Natural killer cell (primary cell): ENCODE data around the gene LILRB2. TPM values are rescaled to one million over a fixed set of nuclear protein-coding genes. Genes with fewer than 3 reads are reported as not detected.
"Not testable (repeated sequence)": the region's sequence is repeated elsewhere in the genome, so short reads cannot be mapped to it uniquely, and the experiment has no call there.

Source experiments
- ATAC-seq, 3 donors: fragments of 150-1000 bp in 2 of 3; fragments of 200-7000 bp in 1 of 3; cut with Tn5 transposase; 1 replicate in 1 of 3; 2 replicates in 2 of 3; pipeline ENCODE4 v1.10.0; 2021; ENCODE audit warnings: mild to moderate bottlenecking in 2 of 3, moderate library complexity in 2 of 3
- DNase-seq, 2 donors: peaks; one replicate each; pipeline versions ENCODE4 v3.0.0 to v3.0.0-alpha.2; 2013 to 2021; ENCODE audit warnings: mixed read lengths in 1 of 2
- H3K27ac ChIP-seq: one replicate; pipeline ENCODE4 v1.5.1; 2013; ENCODE audit warnings: mild to moderate bottlenecking, low read length
- H3K27me3 ChIP-seq: one replicate; pipeline ENCODE4 v1.6.1; 2013; ENCODE audit warnings: low read length; ENCODE audit not compliant: control insufficient read depth, insufficient read depth
- H3K36me3 ChIP-seq: one replicate; pipeline ENCODE4 v1.6.1; 2013; ENCODE audit warnings: low read length; ENCODE audit not compliant: control insufficient read depth, insufficient read depth
- H3K4me1 ChIP-seq: one replicate; pipeline ENCODE4 v1.6.1; 2013; ENCODE audit warnings: low read length; ENCODE audit not compliant: control insufficient read depth, insufficient read depth
- H3K4me3 ChIP-seq: one replicate; pipeline ENCODE4 v1.5.1; 2013; ENCODE audit warnings: low read length
- H3K9me3 ChIP-seq: one replicate; pipeline ENCODE4 v1.6.1; 2013; ENCODE audit warnings: low read length; ENCODE audit not compliant: control insufficient read depth, insufficient read depth
- H3K27ac Mint-ChIP-seq, 2 donors: one replicate each; pipeline ENCODE4 v1.8.0; 2022; ENCODE audit warnings: mild to moderate bottlenecking in 2 of 2, mixed read lengths in 2 of 2, moderate library complexity in 1 of 2
- H3K27me3 Mint-ChIP-seq, 2 donors: one replicate each; pipeline ENCODE4 v1.8.0; 2022; ENCODE audit warnings: low read depth in 2 of 2, mixed read lengths in 2 of 2
- H3K36me3 Mint-ChIP-seq: one replicate; pipeline ENCODE4 v1.8.0; 2022; ENCODE audit warnings: mixed read lengths
- H3K4me1 Mint-ChIP-seq, 2 donors: one replicate each; pipeline ENCODE4 v1.8.0; 2022; ENCODE audit warnings: mixed read lengths in 2 of 2
- H3K4me3 Mint-ChIP-seq: one replicate; pipeline ENCODE4 v1.8.0; 2022; ENCODE audit warnings: mild to moderate bottlenecking, moderate library complexity, mixed read lengths
- H3K9me3 Mint-ChIP-seq, 2 donors: one replicate each; pipeline ENCODE4 v1.8.0; 2022; ENCODE audit warnings: mixed read lengths in 2 of 2
- WGBS: methylation state at CpG from one replicate; pipeline ENCODE4 v1.1.7; 2013; ENCODE audit warnings: missing lambda C conversion rate; ENCODE audit not compliant: insufficient coverage; 5-methylcytosine and 5-hydroxymethylcytosine counted together
- intact Hi-C: fragments of 100-400 bp; cut with micrococcal nuclease; formaldehyde crosslinking; loops from one replicate; pipeline ENCODE4 v1.14.2; 2022
- total RNA-seq, 4 donors: library from RNA; stranded (reverse); fragments of 120-200 nt in 1 of 4; gene quantifications; one replicate each; pipeline versions ENCODE4 v1.2.3 to v1.2.4, GENCODE V29; 2013 to 2022
- TF ChIP-seq, protein P1 (sequence below): fragments of 200-600 bp; IDR thresholded peaks from one replicate; pipeline ENCODE4 v1.8.0; 2022; ENCODE audit warnings: antibody characterized with exemption

The LILRB2 gene
- total RNA-seq, 3 donors from 2014 or later (not counting 1 experiment from before 2014, with no cell fraction given), result 4.6 to 41.4 (median 23.7) TPM

DNA sequence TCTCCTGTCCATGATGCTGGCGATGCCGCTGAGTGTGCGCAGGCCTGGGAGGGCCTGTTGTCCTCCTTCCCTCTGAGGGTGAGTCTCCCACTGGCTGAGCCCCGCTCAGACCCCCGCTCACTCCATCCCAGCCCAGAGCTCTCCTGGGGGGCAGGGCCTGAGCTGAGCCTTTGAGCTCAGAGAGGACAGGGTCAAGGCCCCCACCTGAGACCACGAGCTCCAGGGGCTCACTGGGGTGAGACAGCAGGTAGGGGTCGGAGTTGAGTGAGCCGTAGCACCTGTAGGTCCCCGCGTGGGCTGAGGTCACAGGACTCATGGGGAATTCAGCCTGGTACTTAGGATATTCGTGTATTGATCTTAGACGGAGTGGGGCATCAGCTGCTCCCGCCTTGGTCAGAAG is 2.9 kb downstream of the LILRB2 start:
- DNase-seq, H3K27ac Mint-ChIP-seq, H3K4me3 Mint-ChIP-seq, H3K4me3 ChIP-seq, ATAC-seq, intact Hi-C loops, H3K36me3 Mint-ChIP-seq, H3K9me3 Mint-ChIP-seq, H3K27me3 ChIP-seq, H3K9me3 ChIP-seq, H3K27ac ChIP-seq, H3K36me3 ChIP-seq: not testable (repeated sequence)
- H3K27me3 Mint-ChIP-seq, result peaks cover 7 to 22% of the 10 kb centered on the region in 2 donors
- peaks cover 23% of the 10 kb centered on the region for H3K4me1 ChIP-seq
- WGBS, result 89% methylated on average over 13 of the region's 13 CpGs
- peaks cover 0 to 12% of the 10 kb centered on the region in 2 donors for H3K4me1 Mint-ChIP-seq

DNA sequence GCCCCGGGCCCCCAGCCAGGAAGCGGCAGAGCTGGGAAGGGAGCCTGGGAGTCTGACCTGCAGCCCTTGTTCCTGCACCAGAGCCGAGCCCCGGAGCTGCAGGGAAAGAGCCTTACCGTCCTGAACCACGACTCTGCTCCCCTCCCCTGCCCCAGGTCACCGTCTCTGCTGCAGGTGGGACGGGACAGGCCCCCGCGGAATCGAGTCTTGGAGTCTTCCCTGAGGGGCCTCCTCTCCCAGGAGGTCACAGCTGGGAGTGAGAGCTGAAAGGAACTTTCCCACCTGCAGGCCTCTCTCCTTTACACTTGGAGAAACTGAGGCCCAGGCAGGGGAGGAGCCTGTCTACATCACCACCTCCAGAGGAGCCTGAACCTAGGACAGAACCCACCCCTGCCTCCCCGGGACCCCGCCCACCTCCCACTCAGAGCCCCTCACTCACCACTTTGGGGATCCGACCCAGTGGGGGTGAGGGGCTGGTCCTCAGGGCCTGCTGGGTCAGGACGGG is 3.7 kb downstream of the LILRB2 start:
- H3K9me3 ChIP-seq, H3K4me3 Mint-ChIP-seq, H3K9me3 Mint-ChIP-seq, H3K36me3 Mint-ChIP-seq, DNase-seq, ATAC-seq, H3K36me3 ChIP-seq, H3K27ac Mint-ChIP-seq, H3K27me3 ChIP-seq, H3K4me1 Mint-ChIP-seq, intact Hi-C loops, H3K4me3 ChIP-seq, H3K27ac ChIP-seq: not testable (repeated sequence)
- WGBS, result 92% methylated on average over 11 of the region's 15 CpGs
- H3K4me1 ChIP-seq, result peaks cover 14% of the 10 kb centered on the region
- peaks cover 11 to 21% of the 10 kb centered on the region in 2 donors for H3K27me3 Mint-ChIP-seq

DNA sequence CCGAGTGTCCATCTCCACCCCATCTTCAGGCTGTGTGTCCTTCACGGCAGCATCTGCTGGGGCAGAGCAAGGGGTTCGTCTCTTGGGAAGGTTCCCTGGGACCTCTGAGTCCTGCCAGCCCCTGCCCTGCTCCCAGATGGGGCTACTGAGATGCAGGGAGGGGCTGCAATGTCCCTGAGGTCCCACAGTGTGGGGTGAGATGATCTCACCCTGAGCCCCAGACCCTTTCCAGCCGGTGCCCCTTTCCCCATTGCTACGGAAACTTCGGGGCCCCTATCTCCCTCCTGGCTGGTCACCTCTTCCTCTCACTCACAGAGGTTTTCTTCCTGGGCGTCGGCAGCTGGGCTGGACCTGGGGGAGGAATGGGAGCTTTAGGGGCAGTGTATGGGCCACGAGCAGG is 5.0 kb downstream of the LILRB2 start:
- no peaks in the 10 kb centered on the region for H3K27me3 ChIP-seq
- TF ChIP-seq, protein P1, sequence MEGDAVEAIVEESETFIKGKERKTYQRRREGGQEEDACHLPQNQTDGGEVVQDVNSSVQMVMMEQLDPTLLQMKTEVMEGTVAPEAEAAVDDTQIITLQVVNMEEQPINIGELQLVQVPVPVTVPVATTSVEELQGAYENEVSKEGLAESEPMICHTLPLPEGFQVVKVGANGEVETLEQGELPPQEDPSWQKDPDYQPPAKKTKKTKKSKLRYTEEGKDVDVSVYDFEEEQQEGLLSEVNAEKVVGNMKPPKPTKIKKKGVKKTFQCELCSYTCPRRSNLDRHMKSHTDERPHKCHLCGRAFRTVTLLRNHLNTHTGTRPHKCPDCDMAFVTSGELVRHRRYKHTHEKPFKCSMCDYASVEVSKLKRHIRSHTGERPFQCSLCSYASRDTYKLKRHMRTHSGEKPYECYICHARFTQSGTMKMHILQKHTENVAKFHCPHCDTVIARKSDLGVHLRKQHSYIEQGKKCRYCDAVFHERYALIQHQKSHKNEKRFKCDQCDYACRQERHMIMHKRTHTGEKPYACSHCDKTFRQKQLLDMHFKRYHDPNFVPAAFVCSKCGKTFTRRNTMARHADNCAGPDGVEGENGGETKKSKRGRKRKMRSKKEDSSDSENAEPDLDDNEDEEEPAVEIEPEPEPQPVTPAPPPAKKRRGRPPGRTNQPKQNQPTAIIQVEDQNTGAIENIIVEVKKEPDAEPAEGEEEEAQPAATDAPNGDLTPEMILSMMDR, result no peak
- Mint-ChIP-seq H3K4me1 (peaks cover 0 to 4% of the 10 kb centered on the region in 2 donors), H3K27me3 (peaks cover 8 to 16% of the 10 kb centered on the region in 2 donors), H3K27ac (no peak overlapping the region), H3K9me3 (no peaks in the 10 kb centered on the region), H3K36me3 (no peaks in the 10 kb centered on the region), H3K4me3 (no peak overlapping the region)
- H3K4me1 ChIP-seq, result peaks cover 5% of the 10 kb centered on the region
- H3K36me3 ChIP-seq, result no peaks in the 10 kb centered on the region
- DNase-seq (no peak), ATAC-seq (no peak)
- no peak overlapping the region for H3K27ac ChIP-seq
- no peaks in the 10 kb centered on the region for H3K9me3 ChIP-seq
- intact Hi-C loops, result no loop called here
- no peak overlapping the region for H3K4me3 ChIP-seq
- 92% methylated on average over 6 of the region's 9 CpGs for WGBS

DNA sequence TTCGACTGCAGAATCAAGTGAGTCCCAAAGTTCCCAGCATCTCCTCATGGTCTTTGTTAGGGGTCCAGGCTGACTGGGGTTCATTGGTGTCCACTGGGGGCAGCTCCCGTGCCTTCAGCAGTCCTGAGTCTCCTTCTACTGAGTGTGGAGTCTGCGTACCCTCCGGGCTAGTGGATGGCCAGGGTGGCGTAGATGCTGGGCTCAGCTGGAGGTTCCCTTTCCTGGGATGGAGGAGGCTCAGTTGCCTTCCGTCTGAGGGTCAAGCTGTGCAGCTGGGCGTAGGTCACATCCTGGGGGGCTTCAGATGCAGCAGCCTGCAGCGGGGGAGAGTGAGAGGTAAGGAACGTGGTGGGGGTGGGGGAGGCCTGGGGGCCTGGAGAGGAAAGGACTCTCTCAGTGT is 6.4 kb downstream of the LILRB2 start:
- H3K4me1 Mint-ChIP-seq, ATAC-seq, H3K4me1 ChIP-seq, H3K36me3 ChIP-seq, H3K9me3 Mint-ChIP-seq, H3K27ac Mint-ChIP-seq, H3K36me3 Mint-ChIP-seq, H3K27me3 ChIP-seq, DNase-seq, H3K4me3 ChIP-seq, H3K4me3 Mint-ChIP-seq, H3K9me3 ChIP-seq, intact Hi-C loops, H3K27ac ChIP-seq: not testable (repeated sequence)
- WGBS, result 89% methylated on average over 8 of the region's 9 CpGs
- H3K27me3 Mint-ChIP-seq, result peaks cover 8 to 15% of the 10 kb centered on the region in 2 donors

DNA sequence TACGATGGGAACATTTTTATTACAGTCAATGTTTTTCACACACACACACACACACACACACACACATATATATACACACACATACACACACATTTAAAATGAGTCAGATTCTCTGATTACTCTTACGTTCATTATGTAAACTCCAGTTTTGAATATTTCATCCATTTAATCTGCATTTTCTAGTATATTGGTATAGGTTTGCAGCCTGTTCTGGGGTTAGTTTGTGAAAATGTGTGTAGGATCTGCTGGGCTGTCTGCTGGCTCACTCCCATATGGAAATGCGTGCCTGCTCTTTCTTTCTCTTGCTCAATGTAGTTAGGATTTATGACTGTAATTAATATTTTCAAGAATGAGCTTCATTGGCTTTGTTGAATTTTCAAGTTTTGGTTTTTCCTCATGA is 7.1 kb downstream of the LILRB2 start:
- no peak overlapping the region for H3K4me3 ChIP-seq
- intact Hi-C loops, result no loop called here
- Mint-ChIP-seq H3K4me3 (no peak overlapping the region), H3K27me3 (peaks cover 10 to 12% of the 10 kb centered on the region in 2 donors), H3K27ac (no peak overlapping the region), H3K4me1 (peaks cover 0 to 4% of the 10 kb centered on the region in 2 donors), H3K36me3 (no peaks in the 10 kb centered on the region), H3K9me3 (no peaks in the 10 kb centered on the region)
- WGBS, result 78% methylated on average over 2 of the region's 3 CpGs
- TF ChIP-seq, protein P1, result no peak
- no peaks in the 10 kb centered on the region for H3K27me3 ChIP-seq
- DNase-seq, result no peak
- no peak overlapping the region for H3K27ac ChIP-seq
- ATAC-seq, result no peak
- no peaks in the 10 kb centered on the region for H3K9me3 ChIP-seq
- H3K36me3 ChIP-seq, result no peaks in the 10 kb centered on the region
- peaks cover 3% of the 10 kb centered on the region for H3K4me1 ChIP-seq

DNA sequence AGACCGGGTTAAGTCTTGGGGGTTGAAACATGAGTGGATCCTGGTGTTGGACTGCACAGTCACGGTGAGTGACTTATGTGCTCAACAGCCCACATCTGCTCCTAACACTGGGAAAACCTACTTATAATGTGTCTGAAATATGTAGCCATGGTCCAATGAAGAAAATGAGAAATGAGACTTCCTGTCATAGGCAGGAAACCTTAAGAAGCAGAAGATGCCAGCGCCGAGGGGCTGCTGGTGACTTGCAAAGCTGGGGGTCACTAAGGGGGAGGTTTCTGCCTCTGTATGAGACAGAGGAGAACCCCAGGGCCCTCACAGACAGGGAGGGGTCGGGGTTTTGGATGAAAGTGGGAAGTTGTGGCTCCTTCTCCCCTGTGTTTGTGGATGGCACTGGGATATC is 8.7 kb downstream of the LILRB2 start:
- H3K27ac ChIP-seq, ATAC-seq, intact Hi-C loops, H3K9me3 Mint-ChIP-seq, H3K27me3 ChIP-seq, H3K4me1 Mint-ChIP-seq, H3K9me3 ChIP-seq, H3K4me1 ChIP-seq, H3K4me3 ChIP-seq, H3K36me3 ChIP-seq, H3K27ac Mint-ChIP-seq, H3K36me3 Mint-ChIP-seq, H3K4me3 Mint-ChIP-seq, DNase-seq: not testable (repeated sequence)
- WGBS, result 36% methylated on average over 4 of the region's 5 CpGs
- peaks cover 15 to 21% of the 10 kb centered on the region in 2 donors for H3K27me3 Mint-ChIP-seq

DNA sequence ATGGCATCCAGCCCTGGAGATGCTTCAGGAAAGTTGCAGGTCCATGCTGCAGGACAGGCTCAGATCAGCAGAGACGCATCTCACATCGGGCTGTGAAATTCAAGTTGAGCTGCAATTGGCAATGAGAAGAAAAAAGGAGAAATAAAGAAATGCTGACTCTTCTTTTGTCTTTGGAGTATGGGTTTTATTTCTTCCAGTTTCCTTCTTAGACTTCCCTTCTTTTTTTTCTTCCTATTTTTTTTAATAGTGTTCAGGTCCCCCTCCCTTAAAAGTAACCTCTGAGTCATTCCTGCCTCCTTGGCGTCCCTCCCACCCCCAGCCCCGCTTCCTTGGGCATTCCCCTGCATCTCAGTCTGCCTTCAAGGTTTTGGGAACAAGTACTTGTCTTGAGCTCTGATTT is 9.3 kb downstream of the LILRB2 start:
- H3K4me3 ChIP-seq, intact Hi-C loops, H3K4me1 ChIP-seq, ATAC-seq, H3K27me3 ChIP-seq, H3K9me3 Mint-ChIP-seq, DNase-seq, H3K9me3 ChIP-seq, H3K27ac Mint-ChIP-seq, H3K36me3 ChIP-seq, H3K27ac ChIP-seq, H3K4me3 Mint-ChIP-seq, H3K36me3 Mint-ChIP-seq, H3K4me1 Mint-ChIP-seq: not testable (repeated sequence)
- no CpG with 5 or more reads among the region's 4 CpGs for WGBS
- peaks cover 15 to 21% of the 10 kb centered on the region in 2 donors for H3K27me3 Mint-ChIP-seq
